Inferior parietal cortex (tissue), 1 donor: ENCODE data around the gene SLC6A12.

Experiments used
- DNase-seq: peaks from one replicate; pipeline ENCODE4 v3.0.0-alpha.2; 2016; ENCODE audit errors: extremely low spot score

The SLC6A12 gene

DNA sequence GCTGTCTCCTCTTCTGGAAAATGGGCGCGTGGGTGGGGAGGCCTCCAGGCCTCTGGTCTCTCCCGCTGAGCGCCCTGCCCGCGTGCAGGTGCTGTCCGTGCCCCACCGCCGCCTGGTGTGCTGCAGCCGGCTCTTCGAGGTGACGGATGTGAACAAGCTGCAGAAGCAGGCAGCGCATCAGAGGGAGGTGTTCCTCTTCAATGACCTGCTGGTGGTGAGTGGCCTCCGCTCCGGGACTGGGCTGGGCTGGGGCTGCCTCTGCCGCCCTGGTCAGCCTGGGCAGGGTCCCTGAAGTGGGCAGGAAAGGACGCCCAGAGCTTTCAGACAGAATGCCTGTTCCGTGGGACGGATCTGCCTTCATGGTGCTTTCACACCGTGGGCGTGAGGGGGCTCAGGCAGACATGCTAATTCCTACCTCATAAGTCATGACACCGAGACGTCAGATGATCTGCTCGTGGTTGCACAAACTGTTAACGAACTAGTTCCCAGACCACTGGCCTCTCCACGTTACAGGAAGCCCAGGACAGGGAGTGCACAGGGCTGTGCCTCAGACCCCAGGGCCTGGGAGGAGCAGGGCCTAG lies 50.5 kb downstream of the SLC6A12 start:
- DNase-seq, result no peak

DNA sequence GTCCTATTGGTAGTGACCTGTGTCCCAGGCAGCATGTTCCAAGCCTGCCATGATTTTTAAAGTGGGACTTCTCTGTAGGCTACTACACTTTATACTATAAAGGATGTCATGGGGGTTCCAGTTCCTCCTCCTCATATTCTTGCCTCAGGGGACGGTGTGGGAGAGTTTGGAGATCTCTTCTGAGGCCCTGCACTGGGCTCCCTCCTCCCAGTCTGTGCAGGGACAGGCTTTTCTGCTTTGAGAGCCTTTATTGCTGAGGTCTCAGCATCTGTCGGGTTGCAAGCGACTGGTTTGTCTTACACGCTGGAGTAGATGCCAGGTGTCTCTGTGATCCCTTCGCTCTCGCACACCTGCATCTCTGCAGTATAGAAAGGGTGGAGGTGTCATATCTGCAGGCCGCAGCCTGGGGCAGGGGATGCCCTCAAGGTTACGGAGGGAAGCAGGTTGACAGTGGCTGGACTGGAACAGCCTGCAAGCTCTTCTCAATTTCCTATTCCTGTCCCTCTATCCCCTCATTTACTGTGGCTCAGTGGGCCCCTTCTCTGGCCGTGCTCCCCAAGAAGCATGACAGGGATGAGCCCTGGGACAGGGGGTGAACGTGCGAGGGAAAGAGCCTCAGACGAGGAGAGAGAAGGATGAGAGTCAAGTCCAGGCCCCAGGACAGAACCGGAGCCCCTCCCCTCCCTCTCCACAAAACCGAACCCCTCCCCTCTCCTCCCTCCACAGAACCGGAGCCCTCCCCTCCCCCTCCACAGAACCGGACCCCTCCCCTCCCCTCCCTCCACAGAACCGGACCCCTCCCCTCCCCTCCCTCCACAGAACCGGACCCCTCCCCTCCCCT lies 51.3 kb downstream of the SLC6A12 start:
- DNase-seq, result no peak

DNA sequence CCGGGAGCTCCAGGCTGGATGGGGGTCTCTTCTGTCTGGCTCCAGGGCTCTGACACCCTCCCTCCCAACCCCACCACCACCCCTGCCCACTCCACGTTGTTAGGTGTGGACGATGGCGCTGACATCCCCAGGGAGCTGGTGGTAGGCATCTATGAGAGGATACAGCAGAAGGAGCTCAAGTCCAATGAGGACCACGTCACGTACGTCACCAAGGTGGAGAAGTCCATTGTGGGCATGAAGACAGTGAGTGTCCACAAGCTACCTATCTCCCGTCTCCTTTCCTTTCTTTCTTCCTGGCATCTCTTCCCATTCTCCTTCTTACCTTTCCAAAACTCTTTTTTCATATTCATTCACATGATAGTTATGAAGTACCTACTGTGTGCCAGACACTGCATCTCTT lies 52.1 kb downstream of the SLC6A12 start:
- DNase-seq, result no peak

DNA sequence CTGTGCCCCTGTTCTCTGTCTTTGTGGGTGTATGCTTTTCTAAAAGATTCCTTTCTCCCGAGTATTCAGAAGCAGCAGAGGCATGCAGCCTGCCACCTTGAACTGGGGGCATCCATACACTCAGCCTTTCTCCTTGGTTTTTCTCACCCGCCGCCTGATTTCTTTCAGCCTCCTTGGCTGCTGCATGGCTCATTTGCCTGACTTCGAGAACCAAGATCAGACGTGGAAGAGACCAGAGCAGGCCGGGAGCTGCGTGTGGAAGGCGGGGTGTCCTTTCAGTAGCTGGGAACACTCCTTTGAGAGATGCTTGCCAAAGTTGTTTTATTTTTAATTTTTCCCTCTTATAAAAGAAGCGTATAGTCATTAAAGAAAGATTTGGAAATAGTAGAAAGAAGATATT lies 53.1 kb downstream of the SLC6A12 start:
- DNase-seq, result no peak

GRCh38 chr12:159156-159782 lies 54.7 kb downstream of the SLC6A12 start:
- DNase-seq, result no peak

DNA sequence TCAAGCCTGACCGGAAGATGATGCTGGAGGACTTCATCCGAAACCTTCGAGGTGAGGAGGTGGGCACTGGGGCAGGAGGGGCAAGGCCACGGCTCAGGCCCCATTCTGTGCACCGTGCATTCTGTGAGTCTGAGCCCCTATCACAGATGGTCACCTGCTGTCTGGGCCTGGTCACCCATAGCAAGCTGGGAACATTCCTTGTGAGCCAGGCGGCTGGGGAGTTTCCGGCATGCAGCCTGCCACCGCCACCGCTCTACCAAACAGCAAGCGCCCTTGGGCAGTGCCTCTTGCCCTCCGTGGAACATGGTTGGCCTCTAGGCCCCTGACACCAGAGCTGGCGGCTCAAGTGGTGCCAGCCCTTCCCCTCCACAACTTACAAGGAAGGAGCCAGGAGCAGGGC lies 56.3 kb downstream of the SLC6A12 start:
- DNase-seq, result no peak

GRCh38 chr12:156945-157344 lies 57.0 kb downstream of the SLC6A12 start:
- no peak for DNase-seq

- DNase-seq, result no peak
Observed at GRCh38 chr12:155646-156045, 58.3 kb downstream of the SLC6A12 start.

GRCh38 chr12:155006-155405 lies 59.0 kb downstream of the SLC6A12 start:
- DNase-seq, result no peak

DNA sequence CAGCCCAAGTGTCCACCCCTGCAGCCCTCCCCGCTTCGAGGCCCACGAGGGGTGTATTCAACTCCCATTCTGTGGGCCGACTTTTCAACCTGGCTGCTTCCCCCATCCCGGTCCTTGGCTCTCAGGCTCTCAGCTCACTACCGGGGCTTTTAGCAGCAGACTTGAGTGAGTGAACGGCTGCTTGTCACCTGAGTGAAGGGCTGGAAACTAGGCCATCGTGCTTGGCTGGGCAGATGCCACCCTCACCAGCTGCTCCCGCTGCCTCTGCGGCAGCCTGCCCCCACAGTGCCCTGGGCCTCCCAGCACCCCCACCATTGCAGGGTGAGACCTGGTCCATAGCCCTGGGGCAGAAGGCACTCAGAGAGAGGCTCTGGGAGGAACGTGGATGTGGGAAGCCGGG lies 59.9 kb downstream of the SLC6A12 start:
- no peak for DNase-seq

- no peak for DNase-seq
Observed at GRCh38 chr12:153080-153746, 60.7 kb downstream of the SLC6A12 start.

DNA sequence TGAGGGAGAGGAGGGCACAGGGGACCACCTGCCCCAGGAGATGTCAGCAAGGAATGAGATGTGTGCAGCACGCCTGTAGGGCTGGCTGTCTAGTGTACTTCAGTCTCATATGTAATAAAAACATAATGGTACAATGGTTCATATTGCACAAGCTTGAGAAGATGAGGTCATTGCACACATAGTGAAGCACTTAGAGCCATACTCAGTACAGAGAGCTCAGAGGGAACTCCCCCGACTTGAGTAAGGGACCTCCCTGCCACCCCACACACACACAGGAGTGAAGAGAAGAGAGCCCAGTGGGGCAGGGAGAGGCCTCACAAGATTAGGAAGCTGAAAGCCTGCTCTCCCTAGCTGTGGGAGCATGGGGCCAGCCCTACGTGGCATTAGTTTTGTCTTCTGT lies 61.5 kb downstream of the SLC6A12 start:
- no peak for DNase-seq

DNA sequence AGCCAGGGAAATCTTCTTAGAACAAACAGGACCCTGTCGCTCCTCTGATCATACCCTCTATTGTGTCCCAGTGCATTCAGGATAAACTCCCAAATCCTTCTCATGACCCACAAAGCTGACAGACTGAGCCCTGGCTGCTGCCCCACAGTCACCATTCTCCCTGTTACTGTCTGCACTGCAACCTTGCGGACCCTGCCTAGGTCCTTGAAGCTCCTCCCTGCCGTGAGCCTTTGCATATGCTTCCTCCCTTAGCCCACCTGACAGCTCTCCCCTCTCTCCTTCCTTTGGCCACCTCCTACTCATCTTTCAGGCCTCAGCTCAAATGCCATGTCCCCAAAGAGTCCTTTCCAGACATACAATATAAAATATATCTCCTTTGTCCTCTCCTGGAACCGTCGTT lies 62.4 kb downstream of the SLC6A12 start:
- no peak for DNase-seq

- DNase-seq, result no peak
Observed at GRCh38 chr12:148676-149416, 65.1 kb downstream of the SLC6A12 start.

- DNase-seq, result no peak
Observed at GRCh38 chr12:147242-147641, 66.7 kb downstream of the SLC6A12 start.

DNA sequence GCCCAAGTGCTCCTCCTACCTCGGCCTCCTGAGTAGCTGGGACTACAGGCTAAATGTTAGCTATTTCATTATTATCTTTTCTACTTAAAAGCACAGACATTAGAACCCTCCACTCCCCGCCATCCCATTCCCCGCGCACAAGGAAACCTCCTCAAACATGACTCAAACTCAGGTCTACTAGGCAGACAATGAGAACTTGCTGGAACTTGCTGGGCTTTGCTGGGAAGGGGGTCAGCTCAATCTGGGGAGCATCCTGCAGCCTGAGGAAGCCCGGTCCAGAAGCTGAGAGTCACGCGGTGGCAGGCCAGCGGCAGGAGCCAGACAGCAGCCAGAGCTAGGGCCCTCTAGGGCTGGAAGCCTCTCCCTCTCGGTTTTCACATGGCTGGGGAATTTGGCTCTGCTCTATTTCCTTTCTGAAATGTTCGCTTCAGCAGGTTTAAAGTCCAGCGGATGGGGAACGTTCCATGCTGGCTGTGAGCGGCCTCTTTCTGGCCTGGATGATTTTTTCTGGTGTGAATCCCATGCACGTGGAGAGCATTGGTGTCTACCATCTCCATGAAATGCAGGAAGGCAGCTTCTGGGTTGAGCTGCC lies 68.5 kb downstream of the SLC6A12 start:
- DNase-seq, result no peak

GRCh38 chr12:144650-145284 lies 69.2 kb downstream of the SLC6A12 start:
- DNase-seq, result no peak

DNA sequence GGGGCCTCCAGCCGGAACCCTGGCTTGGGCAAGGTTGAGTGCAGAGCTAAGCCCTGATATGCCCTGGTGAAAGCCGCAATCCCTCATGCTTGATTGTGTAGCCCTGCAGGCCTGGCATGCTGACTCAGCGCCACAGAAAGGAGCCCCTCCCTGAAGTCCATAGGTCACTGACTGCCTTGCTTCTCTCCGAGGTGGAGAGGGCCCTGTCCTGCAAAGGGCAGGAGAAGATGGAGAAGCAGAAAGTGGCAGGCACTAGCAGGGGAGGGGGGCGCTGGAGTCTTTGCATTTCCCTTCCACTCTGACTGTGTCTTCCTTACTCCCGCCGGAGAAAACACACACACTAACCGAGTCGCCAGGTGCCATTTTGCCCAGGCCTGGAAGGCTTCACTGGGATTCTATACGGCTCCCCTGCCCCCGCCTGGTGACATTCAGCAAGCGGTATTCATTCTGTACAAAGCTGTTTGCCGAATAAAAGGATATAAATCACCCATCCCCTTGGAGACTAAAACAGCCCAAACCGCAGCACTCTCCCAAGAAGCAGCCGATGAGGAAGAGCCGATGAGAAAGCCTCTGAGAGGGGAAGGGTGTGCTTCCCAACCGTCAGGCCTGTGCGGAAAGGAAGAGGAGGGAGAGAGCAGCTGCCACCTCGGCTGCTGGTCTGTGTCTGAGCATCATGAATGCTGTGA lies 69.8 kb downstream of the SLC6A12 start:
- DNase-seq, result no peak

- no peak for DNase-seq
Observed at GRCh38 chr12:140162-140561, 73.8 kb downstream of the SLC6A12 start.
